ENCODE data around the gene ACAP3.
A peak's percentile ranks its signal among the peaks of the same experiment; 100 is the strongest.

The ACAP3 gene

GRCh38 chr1:1314237-1314586 is 6.5 kb upstream of the ACAP3 start:
- DNase-seq (ENCODE audit: low spot score): no peak

- DNase-seq (ENCODE audit: low spot score): no peak
Measured at GRCh38 chr1:1313500-1314236, 5.9 kb upstream of the ACAP3 start.

GRCh38 chr1:1312450-1313314 is 5.0 kb upstream of the ACAP3 start:
- DNase-seq (ENCODE audit: low spot score): no peak

- DNase-seq (ENCODE audit: low spot score): no peak
Measured at GRCh38 chr1:1311107-1312104, 3.7 kb upstream of the ACAP3 start.

DNA sequence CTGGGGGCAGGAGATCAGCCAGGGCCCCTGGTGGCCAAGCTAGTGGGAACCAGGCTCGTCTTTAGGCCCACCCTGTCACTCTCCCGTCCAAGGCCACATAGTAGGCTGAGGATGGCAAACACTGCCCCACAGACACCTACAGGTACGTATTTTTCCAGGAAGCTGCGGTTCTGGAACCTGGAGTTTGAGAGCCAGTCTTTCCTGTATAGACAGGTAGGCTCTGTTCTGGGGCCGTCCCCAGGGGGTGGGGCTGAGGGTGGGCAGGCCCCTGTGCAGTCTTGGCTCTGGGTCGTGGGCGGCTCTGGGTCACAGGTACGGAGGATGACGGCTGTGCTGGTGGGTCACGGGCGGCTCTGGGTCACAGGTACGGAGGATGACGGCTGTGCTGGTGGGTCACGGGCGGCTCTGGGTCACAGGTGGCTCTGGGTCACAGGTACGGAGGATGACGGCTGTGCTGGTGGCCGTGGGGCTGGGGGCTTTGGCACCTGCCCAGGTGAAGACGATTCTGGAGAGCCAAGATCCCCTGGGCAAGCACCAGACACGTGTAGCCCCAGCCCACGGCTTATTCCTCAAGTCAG is 2.8 kb upstream of the ACAP3 start:
- DNase-seq (ENCODE audit: low spot score): no peak

GRCh38 chr1:1310109-1310385 is 2.3 kb upstream of the ACAP3 start:
- no peak for DNase-seq (ENCODE audit: low spot score)

DNA sequence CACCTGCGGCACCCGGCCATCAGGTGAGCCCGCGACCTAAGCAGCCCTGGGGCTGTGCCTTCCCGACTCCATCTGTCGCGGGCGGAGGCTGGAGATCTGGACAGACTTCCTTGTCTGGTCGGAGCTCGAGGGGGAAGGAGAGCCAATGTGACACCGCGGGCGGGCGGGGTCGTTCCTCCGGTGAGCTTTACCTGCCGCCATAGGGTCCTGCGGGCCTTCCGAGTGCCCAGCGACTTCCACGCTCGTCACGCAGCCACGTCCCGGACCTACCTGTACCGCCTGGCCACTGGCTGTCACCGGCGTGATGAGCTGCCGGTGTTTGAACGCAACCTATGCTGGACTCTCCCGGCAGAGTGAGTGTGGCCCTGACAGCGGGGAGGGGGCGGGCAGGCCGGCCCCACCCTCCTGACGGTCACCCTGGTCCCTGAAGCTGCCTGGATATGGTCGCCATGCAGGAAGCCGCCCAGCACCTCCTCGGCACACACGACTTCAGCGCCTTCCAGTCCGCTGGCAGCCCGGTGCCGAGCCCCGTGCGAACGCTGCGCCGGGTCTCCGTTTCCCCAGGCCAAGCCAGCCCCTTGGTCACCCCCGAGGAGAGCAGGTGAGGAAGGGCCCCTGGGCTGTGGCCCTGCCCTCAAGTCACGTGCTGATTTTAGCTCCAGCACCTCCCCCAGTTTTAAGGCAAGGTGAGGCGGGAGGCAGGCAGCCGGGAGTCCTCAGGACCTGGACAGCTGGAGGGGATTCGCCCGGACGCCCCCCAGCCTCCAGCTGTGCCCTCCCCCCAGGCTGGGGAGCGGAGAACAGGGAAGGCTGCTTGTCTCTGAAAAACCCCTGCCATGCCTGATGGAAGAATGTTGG is 1.8 kb upstream of the ACAP3 start:
- DNase-seq (ENCODE audit: low spot score): no peak

DNA sequence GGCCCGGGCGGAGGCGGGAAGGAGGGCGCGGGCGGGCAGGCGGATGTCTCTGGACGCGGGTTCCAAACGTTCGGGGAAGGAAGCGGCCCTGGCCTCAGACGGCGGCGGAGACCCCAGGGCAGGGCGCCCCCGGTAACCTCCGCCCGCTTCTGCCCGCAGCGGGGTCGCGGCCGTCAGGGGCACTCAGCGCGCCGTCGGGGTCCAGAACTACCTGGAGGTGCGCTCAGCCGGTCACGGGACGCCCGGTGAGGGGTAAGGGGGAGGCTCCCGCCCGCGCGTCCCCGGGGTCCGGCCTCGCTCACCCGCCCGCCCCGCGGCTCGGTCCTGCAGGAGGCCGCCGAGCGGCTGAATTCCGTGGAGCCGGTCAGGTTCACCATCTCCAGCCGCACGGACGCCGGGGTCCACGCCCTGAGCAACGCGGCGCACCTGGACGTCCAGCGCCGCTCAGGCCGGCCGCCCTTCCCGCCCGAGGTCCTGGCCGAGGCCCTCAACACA is 1.1 kb upstream of the ACAP3 start:
- DNase-seq (ENCODE audit: low spot score): no peak

GRCh38 chr1:1307261-1307922 is 338 bp downstream of the ACAP3 start:
- DNase-seq (ENCODE audit: low spot score): no peak

- no peak for DNase-seq (ENCODE audit: low spot score)
Measured at GRCh38 chr1:1306661-1307260, 969 bp downstream of the ACAP3 start.

GRCh38 chr1:1306070-1306660 is 1.6 kb downstream of the ACAP3 start:
- no peak for DNase-seq (ENCODE audit: low spot score)

- DNase-seq (ENCODE audit: low spot score): peak; percentile 80
Measured at GRCh38 chr1:1305300-1306069, 2.2 kb downstream of the ACAP3 start.

GRCh38 chr1:1304331-1305299 is 3.1 kb downstream of the ACAP3 start:
- DNase-seq (ENCODE audit: low spot score): peak; percentile 78

DNA sequence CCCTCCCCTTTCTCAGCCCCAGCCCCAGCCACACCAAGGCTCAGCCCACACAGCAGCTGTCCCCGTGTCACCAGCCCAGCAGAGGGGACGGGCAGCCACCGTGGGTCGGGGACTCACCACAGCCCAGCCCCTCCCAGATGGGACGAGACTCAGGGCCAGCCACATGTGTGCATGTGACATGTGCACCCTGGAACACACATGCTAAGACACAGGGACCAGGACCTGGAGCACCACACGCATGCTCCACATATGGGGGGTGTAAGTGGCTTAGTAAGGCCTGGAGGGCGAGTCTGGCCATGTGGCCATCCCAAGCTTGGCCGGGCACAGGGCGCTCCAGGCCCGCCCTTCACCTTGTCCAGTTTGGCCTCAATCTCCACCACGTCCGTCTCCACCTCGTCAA is 4.0 kb downstream of the ACAP3 start:
- no peak for DNase-seq (ENCODE audit: low spot score)

- no peak for DNase-seq (ENCODE audit: low spot score)
Measured at GRCh38 chr1:1302951-1303509, 4.7 kb downstream of the ACAP3 start.

DNA sequence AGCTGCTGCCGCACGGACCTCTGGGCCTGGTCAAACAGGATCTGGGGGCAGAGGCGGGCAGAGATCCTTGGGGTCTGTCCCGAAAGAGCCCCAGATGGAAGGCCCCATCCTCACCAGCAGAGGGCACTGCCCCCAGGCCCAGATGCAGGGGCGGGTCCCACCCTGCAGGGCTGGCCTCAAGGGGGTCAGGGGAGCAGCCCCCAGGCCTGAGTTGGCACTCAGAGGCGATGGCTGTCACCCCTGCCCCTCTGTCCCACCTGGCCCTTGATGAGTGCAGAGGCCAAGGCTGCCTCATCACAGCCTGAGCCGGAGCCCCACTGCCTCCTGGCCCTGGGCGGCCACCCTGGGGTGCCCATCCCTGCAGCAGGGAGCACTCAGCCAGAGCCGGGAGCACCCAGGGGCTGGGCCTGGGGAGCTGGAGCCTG is 5.7 kb downstream of the ACAP3 start:
- DNase-seq (ENCODE audit: low spot score): no peak

- DNase-seq (ENCODE audit: low spot score): no peak
Measured at GRCh38 chr1:1300352-1300739, 7.4 kb downstream of the ACAP3 start.
